HepG2 (cell line): Measurements from ENCODE around the gene MAPK8IP1. TPM values are rescaled to one million over a fixed set of nuclear protein-coding genes. Genes with fewer than 3 reads are reported as not detected.
A peak's percentile ranks its signal among the peaks of the same experiment; 100 is the strongest.

Experiments used
- ATAC-seq: fragments of 200-7000 bp; cut with Tn5 transposase; 3 replicates; pipeline ENCODE4 v1.9.1; 2020; ENCODE audit warnings: mild to moderate bottlenecking, moderate library complexity
- BruUV-seq: library from RNA; stranded (reverse); fragments of 400-500 nt; replicated peaks from 2 replicates; lab custom pipeline; 2021; lab: Mats Ljungman, UMichigan
- CTCF ChIA-PET: fragments of 300-600 bp; formaldehyde crosslinking; extraction: SDS; loops from one replicate; lab custom pipeline; 2021; ENCODE audit warnings: low total read pairs, inconsistent platforms, low intra/inter-chr PET ratio; lab: Yijun Ruan, JAX
- POLR2A ChIA-PET: fragments of 350-600 bp; sonication (Branson Sonifier 250); formaldehyde crosslinking; loops from one replicate; lab custom pipeline; 2020; ENCODE audit warnings: antibody characterized with exemption, inconsistent platforms; lab: Yijun Ruan, JAX
- DNase-seq: peaks from one replicate; pipeline ENCODE4 v3.0.0-alpha.2; 2015; ENCODE audit warnings: low spot score
- FAIRE-seq: peaks from 3 replicates; lab custom pipeline; 2011; peaks lifted over from hg19 to GRCh38; lab: Jason Lieb, UNC
- H2AFZ ChIP-seq: one replicate; pipeline ENCODE4 v1.6.1; 2011; ENCODE audit warnings: low read length, inconsistent platforms
- H3K27ac ChIP-seq: fragments of 300-600 bp; 3 replicates; pipeline ENCODE4 v1.8.0; 2011; ENCODE audit warnings: mixed run types, mild to moderate bottlenecking, mixed read lengths, low read length, inconsistent platforms; ENCODE audit not compliant: insufficient read depth; ENCODE audit errors: extremely low read length
- H3K27me3 ChIP-seq, 2 experiments: fragments of 200-600 bp in 1 of 2; 2 replicates in 1 of 2; 3 replicates in 1 of 2; pipeline versions ENCODE4 v1.6.0 to v1.8.0; 2011; ENCODE audit warnings: low read length in 2 of 2, mild to moderate bottlenecking in 2 of 2, moderate library complexity in 2 of 2, inconsistent platforms in 1 of 2; ENCODE audit not compliant: insufficient read depth in 2 of 2, control insufficient read depth in 1 of 2
- H3K36me3 ChIP-seq, 2 experiments: fragments of 200-600 bp in 1 of 2; replicated peaks in 1 of 2; 2 replicates in 1 of 2; 3 replicates in 1 of 2; pipeline versions ENCODE4 v1.5.1 to v1.8.0; 2011; ENCODE audit warnings: low read length in 2 of 2, inconsistent platforms in 1 of 2; ENCODE audit not compliant: insufficient read depth in 2 of 2, control insufficient read depth in 1 of 2
- H3K4me1 ChIP-seq: 2 replicates; pipeline ENCODE4 v1.5.1; 2012; ENCODE audit warnings: low read length, inconsistent platforms; ENCODE audit not compliant: insufficient read depth
- H3K4me2 ChIP-seq: 2 replicates; pipeline ENCODE4 v1.6.0; 2011; ENCODE audit warnings: low read depth, low read length, inconsistent platforms
- H3K4me3 ChIP-seq, 3 experiments: fragments of 200-600 bp in 1 of 3; sonication (generic), shearing (Covaris generic) in 1 of 3; replicated peaks in 1 of 3; 2 replicates each; pipeline ENCODE4 v1.5.1; 2011 to 2016; ENCODE audit warnings: low read length in 3 of 3, inconsistent platforms in 2 of 3, low read depth in 2 of 3, mild to moderate bottlenecking in 2 of 3, control low read depth in 1 of 3, mixed read lengths in 1 of 3; ENCODE audit not compliant: insufficient read depth in 1 of 3
- H3K79me2 ChIP-seq: one replicate; pipeline ENCODE4 v1.6.1; 2011; ENCODE audit warnings: low read length, inconsistent platforms; ENCODE audit not compliant: insufficient read depth
- H3K9ac ChIP-seq: 2 replicates; pipeline ENCODE4 v1.6.0; 2011; ENCODE audit warnings: mild to moderate bottlenecking, low read depth, low read length, inconsistent platforms; ENCODE audit not compliant: insufficient read depth
- H3K9me3 ChIP-seq: 2 replicates; pipeline ENCODE4 v1.5.1; 2012; ENCODE audit warnings: mild to moderate bottlenecking, low read length
- H4K20me1 ChIP-seq: 2 replicates; pipeline ENCODE4 v1.6.0; 2011; ENCODE audit warnings: inconsistent platforms, mild to moderate bottlenecking, low read length, moderate library complexity; ENCODE audit not compliant: insufficient read depth
- AGO2 ChIP-seq: fragments of 200-400 bp; formaldehyde crosslinking; optimal IDR thresholded peaks from 2 replicates; pipeline ENCODE3; 2017; ENCODE audit warnings: mild to moderate bottlenecking, low read depth, low read length, moderate library complexity
- DMAP1 ChIP-seq: IDR thresholded peaks from 2 replicates; pipeline ENCODE4 v1.6.1; 2016
- DNMT1 ChIP-seq: sonication (generic); formaldehyde crosslinking; IDR thresholded peaks from 2 replicates; pipeline ENCODE4 v1.5.1; 2020; ENCODE audit warnings: mild to moderate bottlenecking, missing genetic modification reagents
- EED ChIP-seq: sonication (generic); formaldehyde crosslinking; IDR thresholded peaks from 2 replicates; pipeline ENCODE4 v1.5.0; 2020; ENCODE audit warnings: mild to moderate bottlenecking, missing genetic modification reagents
- HNRNPH1 ChIP-seq: fragments of 200-400 bp; formaldehyde crosslinking; optimal IDR thresholded peaks from 2 replicates; pipeline ENCODE3; 2017; ENCODE audit warnings: mild to moderate bottlenecking, low read depth, low read length
- KDM5B ChIP-seq: sonication (generic); formaldehyde crosslinking; IDR thresholded peaks from 2 replicates; pipeline ENCODE4 v1.4.0; 2020; ENCODE audit warnings: missing genetic modification reagents, mild to moderate bottlenecking, borderline replicate concordance
- KMT2B ChIP-seq: IDR thresholded peaks from 2 replicates; pipeline ENCODE4 v1.6.1; 2016; ENCODE audit warnings: missing genetic modification reagents, missing compliant biosample characterization
- MBD4 ChIP-seq: IDR thresholded peaks from 2 replicates; pipeline ENCODE4 v1.6.1; 2012; ENCODE audit warnings: low read length, inconsistent platforms, borderline replicate concordance
- NR1H2 ChIP-seq: sonication (generic); formaldehyde crosslinking; IDR thresholded peaks from 2 replicates; pipeline ENCODE4 v1.8.1; 2022; ENCODE audit warnings: low read depth, missing genetic modification reagents, borderline replicate concordance
- POLR2A ChIP-seq, 2 experiments: IDR thresholded peaks; 2 replicates each; pipeline ENCODE4 v1.6.1; 2011; ENCODE audit warnings: low read depth in 2 of 2, low read length in 2 of 2, mild to moderate bottlenecking in 1 of 2, moderate library complexity in 1 of 2; ENCODE audit not compliant: insufficient read depth in 1 of 2
- PRDM10 ChIP-seq: sonication (generic); formaldehyde crosslinking; IDR thresholded peaks from 2 replicates; pipeline ENCODE4 v1.4.0; 2020; ENCODE audit warnings: low read depth, missing genetic modification reagents
- SIX1 ChIP-seq: sonication (generic); formaldehyde crosslinking; IDR thresholded peaks from 2 replicates; pipeline ENCODE4 v1.4.0; 2020; ENCODE audit warnings: missing genetic modification reagents, borderline replicate concordance
- ZMYM2 ChIP-seq: sonication (generic); formaldehyde crosslinking; IDR thresholded peaks from 2 replicates; pipeline ENCODE4 v1.8.0; 2022; ENCODE audit warnings: mild to moderate bottlenecking, missing genetic modification reagents
- ZNF143 ChIP-seq: sonication (generic); formaldehyde crosslinking; IDR thresholded peaks from 2 replicates; pipeline ENCODE4 v1.4.0; 2020; ENCODE audit warnings: missing genetic modification reagents
- ZNF326 ChIP-seq: sonication (generic); formaldehyde crosslinking; IDR thresholded peaks from 2 replicates; pipeline ENCODE4 v1.4.0; 2020; ENCODE audit warnings: missing genetic modification reagents, borderline replicate concordance
- ZNF550 ChIP-seq: sonication (generic); formaldehyde crosslinking; IDR thresholded peaks from 2 replicates; pipeline ENCODE4 v1.4.0; 2020; ENCODE audit warnings: mild to moderate bottlenecking, missing genetic modification reagents, borderline replicate concordance
- ZNF788 ChIP-seq: sonication (generic); formaldehyde crosslinking; IDR thresholded peaks from 2 replicates; pipeline ENCODE4 v1.5.0; 2020; ENCODE audit warnings: mild to moderate bottlenecking, missing genetic modification reagents, borderline replicate concordance
- WGBS: methylation state at CpG from one replicate; pipeline ENCODE4 v1.1.6; 2017; ENCODE audit warnings: low lambda C conversion rate; 5-methylcytosine and 5-hydroxymethylcytosine counted together
- in situ Hi-C: cut with HindIII; loops from 2 replicates; pipeline ENCODE4 v1.10.0; 2017; ENCODE audit warnings: low pct_unique_long_range_greater_than_20kb; ENCODE audit not compliant: extremely low pct_ligation_motif_present
- intact Hi-C: fragments of 100-400 bp; cut with micrococcal nuclease; formaldehyde crosslinking; loops from one replicate; pipeline ENCODE4 v1.10.0; 2022; ENCODE audit not compliant: unreplicated experiment
- polyA plus RNA-seq, 8 experiments: library from polyadenylated mRNA; depleted of rRNA in 3 of 8; stranded (reverse) in 7 of 8; unstranded in 1 of 8; fragments of >200 nt; fragmentation: Illumina TruSeq in 4 of 8; extraction: Trizol in 4 of 8; gene quantifications; 2 replicates each; pipeline versions ENCODE4 v1.2.1 to v1.2.3, GENCODE V29; 2011 to 2016; ENCODE audit warnings: low read depth in 4 of 8, missing spikeins in 1 of 8, mixed read lengths in 1 of 8; ENCODE audit not compliant: insufficient read depth in 1 of 8
- total RNA-seq, 5 experiments: library from RNA; depleted of rRNA; stranded (reverse); fragments of >200 nt; fragmentation: Illumina TruSeq; extraction: Trizol; gene quantifications; 2 replicates each; pipeline ENCODE4 v1.2.3, GENCODE V29; 2016; ENCODE audit warnings: low read depth in 1 of 5
- TF ChIP-seq, protein P1 (sequence below): IDR thresholded peaks from 2 replicates; pipeline ENCODE4 v1.6.1; 2016; ENCODE audit warnings: low read depth, borderline replicate concordance
- TF ChIP-seq, protein P2 (sequence below): sonication (generic); formaldehyde crosslinking; IDR thresholded peaks from 2 replicates; pipeline ENCODE4 v1.8.0; 2022; ENCODE audit warnings: low read depth, missing genetic modification reagents

The MAPK8IP1 gene
- total and polyA plus RNA-seq, 2 of the 13 experiments (the other 11 are each of a cell fraction or from before 2014, with no cell fraction given), result 2.2 to 4.2 TPM

GRCh38 chr11:45925550-45925949, 40.1 kb downstream of the MAPK8IP1 start (continued):
- TF ChIP-seq EED (CRISPR knock-in tag), result no peak
- no peak for TF ChIP-seq DMAP1 (CRISPR knock-in tag)
- TF ChIP-seq, protein P1, sequence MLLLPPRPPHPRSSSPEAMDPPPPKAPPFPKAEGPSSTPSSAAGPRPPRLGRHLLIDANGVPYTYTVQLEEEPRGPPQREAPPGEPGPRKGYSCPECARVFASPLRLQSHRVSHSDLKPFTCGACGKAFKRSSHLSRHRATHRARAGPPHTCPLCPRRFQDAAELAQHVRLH (CRISPR knock-in tag), result no peak
- TF ChIP-seq HNRNPH1, result no peak
- no peak for TF ChIP-seq DNMT1 (CRISPR knock-in tag)
- TF ChIP-seq KMT2B (CRISPR knock-in tag), result no peak
- TF ChIP-seq MBD4, result no peak
- no peak for TF ChIP-seq NR1H2 (CRISPR knock-in tag)
- TF ChIP-seq KDM5B, result no peak
- TF ChIP-seq ZNF550 (CRISPR knock-in tag), result no peak
- no peak for TF ChIP-seq ZNF788
- TF ChIP-seq, protein P2, sequence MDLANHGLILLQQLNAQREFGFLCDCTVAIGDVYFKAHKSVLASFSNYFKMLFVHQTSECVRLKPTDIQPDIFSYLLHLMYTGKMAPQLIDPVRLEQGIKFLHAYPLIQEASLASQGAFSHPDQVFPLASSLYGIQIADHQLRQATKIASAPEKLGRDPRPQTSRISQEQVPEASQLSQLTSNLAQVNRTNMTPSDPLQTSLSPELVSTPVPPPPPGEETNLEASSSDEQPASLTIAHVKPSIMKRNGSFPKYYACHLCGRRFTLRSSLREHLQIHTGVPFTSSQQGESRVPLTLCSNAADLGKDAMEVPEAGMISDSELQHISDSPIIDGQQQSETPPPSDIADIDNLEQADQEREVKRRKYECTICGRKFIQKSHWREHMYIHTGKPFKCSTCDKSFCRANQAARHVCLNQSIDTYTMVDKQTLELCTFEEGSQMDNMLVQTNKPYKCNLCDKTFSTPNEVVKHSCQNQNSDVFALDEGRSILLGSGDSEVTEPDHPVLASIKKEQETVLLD (CRISPR knock-in tag), result no peak
- TF ChIP-seq ZNF143 (CRISPR knock-in tag), result no peak

- Histone ChIP-seq H3K36me3 (no peaks in the 10 kb centered on the region; a peak in 1 of 5 replicates), H3K9me3 (no peaks in the 10 kb centered on the region), H3K27ac (no peak overlapping the region), H3K4me2 (no peak overlapping the region), H3K4me1 (peaks cover 25% of the 10 kb centered on the region), H3K9ac (no peak overlapping the region), H2AFZ (no peak overlapping the region), H4K20me1 (no peaks in the 10 kb centered on the region), H3K4me3 (no peak overlapping the region), H3K79me2 (no peaks in the 10 kb centered on the region), H3K27me3 (0 out of 5 replicates have a peak, but pooled peaks cover 0 to under 1% of the 10 kb centered on the region in 2 experiments)
- intact Hi-C loops, result no loop called here
- no peak for ATAC-seq
- 98% methylated on average over 5 of the region's 12 CpGs for WGBS
- DNase-seq, result no peak
- BruUV-seq, result no TSS peak
- no peak for FAIRE-seq
- in situ Hi-C loops, result no loop called here
- POLR2A ChIA-PET, result no interaction called here
- TF ChIP-seq ZNF326 (CRISPR knock-in tag) (no peak), ZMYM2 (CRISPR knock-in tag) (no peak), SIX1 (CRISPR knock-in tag) (no peak), PRDM10 (CRISPR knock-in tag) (no peak), POLR2A (IDR thresholded peaks at IDR 0.05; ENCODE audit: insufficient read depth in 1 of 2, low read depth in 2 of 2, low read length in 2 of 2) (no peak), AGO2 (peak; percentile 54)
- CTCF ChIA-PET, result no interaction called here
Observed at GRCh38 chr11:45926001-45926401, 40.5 kb downstream of the MAPK8IP1 start.
